ENCODE measurements around the gene ZNF710.
"Not testable (repeated sequence)": the region's sequence is repeated elsewhere in the genome, so short reads cannot be mapped to it uniquely, and the experiment has no call there.

Gene ZNF710

GRCh38 chr15:90108038-90108437 is 106.9 kb downstream of the ZNF710 start:
- DNase-seq: not testable (repeated sequence)

- not testable (repeated sequence) for DNase-seq
These were observed 108.1 kb downstream of the ZNF710 start for GRCh38 chr15:90109163-90109751.

- DNase-seq: no peak
These were observed 112.0 kb downstream of the ZNF710 start for GRCh38 chr15:90113166-90113565.

- no peak for DNase-seq
These were observed 113.4 kb downstream of the ZNF710 start for GRCh38 chr15:90114451-90114901.

- no peak for DNase-seq
These were observed 114.7 kb downstream of the ZNF710 start for GRCh38 chr15:90115783-90116182.

GRCh38 chr15:90119367-90119766 is 118.2 kb downstream of the ZNF710 start:
- DNase-seq: no peak

- no peak for DNase-seq
These were observed 120.0 kb downstream of the ZNF710 start for GRCh38 chr15:90121086-90121485.

GRCh38 chr15:90124507-90124906 is 123.4 kb downstream of the ZNF710 start:
- DNase-seq: no peak

GRCh38 chr15:90126022-90126421 is 124.9 kb downstream of the ZNF710 start:
- no peak for DNase-seq

- DNase-seq: no peak
These were observed 125.7 kb downstream of the ZNF710 start for GRCh38 chr15:90126596-90127435.

GRCh38 chr15:90130291-90130690 is 129.2 kb downstream of the ZNF710 start:
- DNase-seq: no peak

Data from stimulated activated CD4-positive, alpha-beta T cell treated with anti-CD3 and anti-CD28 coated beads, Interleukin-2, amount 100 ng/mL, for 48 hours (primary cell).